ENCODE results near the gene ULK2.

GRCh38 chr17:19812407-19812806 is 55.3 kb downstream of the ULK2 start:
- peak; percentile 42 for TF ChIP-seq CTCF (conservative IDR thresholded peaks at IDR 0.05; ENCODE audit: low read depth, low read length)
- TF ChIP-seq EZH2 (IDR thresholded peaks at IDR 0.05; ENCODE audit: borderline replicate concordance, low read depth, low read length, poor library complexity, severe bottlenecking), result no peak
